ENCODE results near the gene ZNF236. TPM values are rescaled to one million over a fixed set of nuclear protein-coding genes. Genes with fewer than 3 reads are reported as not detected.

The ZNF236 gene
- total RNA-seq, 1 experiment from 2014 or later: 14.9 TPM

GRCh38 chr18:76814256-76814655 is 8.1 kb upstream of the ZNF236 start:
- Mint-ChIP-seq H3K27ac (ENCODE audit: unreplicated experiment) (no peak overlapping the region), H3K9me3 (ENCODE audit: unreplicated experiment) (no peaks in the 10 kb centered on the region), H3K27me3 (ENCODE audit: insufficient read depth, unreplicated experiment) (no peaks in the 10 kb centered on the region), H3K36me3 (ENCODE audit: insufficient read depth, unreplicated experiment) (no peaks in the 10 kb centered on the region), H3K4me1 (ENCODE audit: low read depth, unreplicated experiment) (no peaks in the 10 kb centered on the region), H3K4me3 (ENCODE audit: unreplicated experiment) (no peak overlapping the region)
- Histone ChIP-seq H3K9me3 (no peaks in the 10 kb centered on the region), H3K4me3 (ENCODE audit: low read depth, low read length) (no peak overlapping the region), H3K27me3 (replicated peaks; ENCODE audit: control insufficient read depth, insufficient read depth, low read length) (no peaks in the 10 kb centered on the region), H3K36me3 (ENCODE audit: control insufficient read depth, insufficient read depth, low read length) (no peaks in the 10 kb centered on the region), H3K4me1 (no peaks in the 10 kb centered on the region)
- intact Hi-C loops (cut with micrococcal nuclease; ENCODE audit: unreplicated experiment): no loop called here
- BruUV-seq (replicated peaks): no TSS peak
- POLR2A ChIA-PET: no interaction called here
- CTCF ChIA-PET: no interaction called here
- no peak for DNase-seq
- no peak for TF ChIP-seq CTCF (IDR thresholded peaks at IDR 0.05; ENCODE audit: insufficient read depth in 1 of 2, low read depth in 1 of 2, low read length in 1 of 2, severe bottlenecking in 1 of 2, unreplicated experiment in 1 of 2)

GRCh38 chr18:76816127-76816526 is 6.2 kb upstream of the ZNF236 start:
- H3K4me3 ChIP-seq (ENCODE audit: low read depth, low read length): no peak overlapping the region
- no peaks in the 10 kb centered on the region for H3K36me3 ChIP-seq (ENCODE audit: control insufficient read depth, insufficient read depth, low read length)
- no peaks in the 10 kb centered on the region for H3K27me3 ChIP-seq (replicated peaks; ENCODE audit: control insufficient read depth, insufficient read depth, low read length)
- intact Hi-C loops (cut with micrococcal nuclease; ENCODE audit: unreplicated experiment): no loop called here
- no peaks in the 10 kb centered on the region for H3K9me3 ChIP-seq
- Mint-ChIP-seq H3K27me3 (ENCODE audit: insufficient read depth, unreplicated experiment) (no peaks in the 10 kb centered on the region), H3K4me3 (ENCODE audit: unreplicated experiment) (no peak overlapping the region), H3K4me1 (ENCODE audit: low read depth, unreplicated experiment) (no peaks in the 10 kb centered on the region), H3K9me3 (ENCODE audit: unreplicated experiment) (no peaks in the 10 kb centered on the region), H3K27ac (ENCODE audit: unreplicated experiment) (no peak overlapping the region), H3K36me3 (ENCODE audit: insufficient read depth, unreplicated experiment) (peaks cover 6% of the 10 kb centered on the region)
- DNase-seq: no peak
- TF ChIP-seq CTCF (IDR thresholded peaks at IDR 0.05; ENCODE audit: insufficient read depth in 1 of 2, low read depth in 1 of 2, low read length in 1 of 2, severe bottlenecking in 1 of 2, unreplicated experiment in 1 of 2): no peak
- POLR2A ChIA-PET: no interaction called here
- BruUV-seq (replicated peaks): no TSS peak
- H3K4me1 ChIP-seq: no peaks in the 10 kb centered on the region
- CTCF ChIA-PET: no interaction called here

DNA sequence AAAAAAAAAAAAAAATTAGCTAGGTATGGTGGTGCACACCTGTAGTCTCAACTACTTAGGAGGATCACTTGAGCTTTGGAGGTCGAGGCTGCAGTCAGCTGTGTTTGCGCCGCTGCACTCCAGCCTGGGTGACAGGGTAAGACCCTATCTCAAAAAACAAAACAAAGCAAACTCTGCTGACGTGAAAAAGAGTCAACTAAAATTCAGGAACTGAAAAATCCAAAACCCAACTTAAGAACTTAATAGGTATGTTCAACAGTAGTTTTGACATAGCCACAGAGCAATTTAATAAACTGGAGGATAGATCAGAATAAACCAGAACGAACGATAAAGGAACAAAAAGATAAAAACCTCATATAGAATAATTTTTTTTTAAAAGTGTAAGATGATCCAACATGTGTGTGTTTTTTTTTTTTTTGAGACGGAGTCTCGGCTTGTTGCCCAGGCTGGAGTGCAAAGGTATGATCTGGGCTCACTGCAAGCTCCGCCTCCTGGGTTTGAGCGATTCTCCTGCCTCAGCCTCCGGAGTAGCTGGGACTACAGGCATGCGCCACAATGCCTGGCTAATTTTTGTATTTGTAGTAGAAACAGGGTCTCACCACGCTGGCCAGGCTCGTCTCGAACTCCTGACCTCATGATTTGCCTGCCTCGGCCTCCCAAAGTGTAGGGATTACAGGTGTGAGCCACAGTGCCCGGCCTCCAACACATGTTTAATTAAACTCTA is 4.3 kb upstream of the ZNF236 start:
- no peaks in the 10 kb centered on the region for H3K4me1 ChIP-seq
- Mint-ChIP-seq H3K4me3 (ENCODE audit: unreplicated experiment) (no peak overlapping the region), H3K4me1 (ENCODE audit: low read depth, unreplicated experiment) (no peaks in the 10 kb centered on the region), H3K36me3 (ENCODE audit: insufficient read depth, unreplicated experiment) (peaks cover 6% of the 10 kb centered on the region), H3K27me3 (ENCODE audit: insufficient read depth, unreplicated experiment) (no peaks in the 10 kb centered on the region), H3K27ac (ENCODE audit: unreplicated experiment) (no peak overlapping the region), H3K9me3 (ENCODE audit: unreplicated experiment) (no peaks in the 10 kb centered on the region)
- intact Hi-C loops (cut with micrococcal nuclease; ENCODE audit: unreplicated experiment): no loop called here
- no peak overlapping the region for H3K4me3 ChIP-seq (ENCODE audit: low read depth, low read length)
- CTCF ChIA-PET: no interaction called here
- POLR2A ChIA-PET: no interaction called here
- H3K9me3 ChIP-seq: no peaks in the 10 kb centered on the region
- TF ChIP-seq CTCF (IDR thresholded peaks at IDR 0.05; ENCODE audit: insufficient read depth in 1 of 2, low read depth in 1 of 2, low read length in 1 of 2, severe bottlenecking in 1 of 2, unreplicated experiment in 1 of 2): no peak
- BruUV-seq (replicated peaks): no TSS peak
- no peak for DNase-seq
- H3K36me3 ChIP-seq (ENCODE audit: control insufficient read depth, insufficient read depth, low read length): no peaks in the 10 kb centered on the region
- H3K27me3 ChIP-seq (replicated peaks; ENCODE audit: control insufficient read depth, insufficient read depth, low read length): no peaks in the 10 kb centered on the region
